EL (cell line): ENCODE results near the gene TLCD4.
"Not testable (repeated sequence)": the region's sequence is repeated elsewhere in the genome, so short reads cannot be mapped to it uniquely, and the experiment has no call there.

ENCODE experiments used
- DNase-seq: peaks from one replicate; pipeline ENCODE4 v3.0.0-alpha.2; 2016

TLCD4 gene

GRCh38 chr1:95096218-95096841, 20.8 kb upstream of the TLCD4 start:
- DNase-seq: no peak

- no peak for DNase-seq
Measured at GRCh38 chr1:95097426-95097825, 19.7 kb upstream of the TLCD4 start.

- no peak for DNase-seq
Measured at GRCh38 chr1:95098196-95098595, 19.0 kb upstream of the TLCD4 start.

- DNase-seq: no peak
Measured at GRCh38 chr1:95108792-95109191, 8.4 kb upstream of the TLCD4 start.

- no peak for DNase-seq
Measured at GRCh38 chr1:95111014-95111413, 6.1 kb upstream of the TLCD4 start.

GRCh38 chr1:95113684-95114083, 3.5 kb upstream of the TLCD4 start:
- no peak for DNase-seq

GRCh38 chr1:95115708-95116137, 1.4 kb upstream of the TLCD4 start:
- no peak for DNase-seq

- peak; percentile 62 for DNase-seq
Measured at GRCh38 chr1:95116580-95117206, 462 bp upstream of the TLCD4 start.

GRCh38 chr1:95118067-95118499, 928 bp downstream of the TLCD4 start:
- no peak for DNase-seq

GRCh38 chr1:95118710-95119109, 1.6 kb downstream of the TLCD4 start:
- DNase-seq: no peak

GRCh38 chr1:95119273-95119672, 2.1 kb downstream of the TLCD4 start:
- no peak for DNase-seq

- no peak for DNase-seq
Measured at GRCh38 chr1:95122151-95122697, 5.1 kb downstream of the TLCD4 start.

- no peak for DNase-seq
Measured at GRCh38 chr1:95124342-95124741, 7.2 kb downstream of the TLCD4 start.

- no peak for DNase-seq
Measured at GRCh38 chr1:95126366-95126765, 9.2 kb downstream of the TLCD4 start.

- DNase-seq: no peak
Measured at GRCh38 chr1:95126846-95127245, 9.7 kb downstream of the TLCD4 start.

GRCh38 chr1:95127380-95127779, 10.2 kb downstream of the TLCD4 start:
- DNase-seq: no peak

GRCh38 chr1:95132762-95133161, 15.6 kb downstream of the TLCD4 start:
- DNase-seq: no peak

GRCh38 chr1:95133687-95134086, 16.5 kb downstream of the TLCD4 start:
- DNase-seq: no peak

GRCh38 chr1:95138223-95138622, 21.1 kb downstream of the TLCD4 start:
- DNase-seq: no peak

GRCh38 chr1:95139039-95139438, 21.9 kb downstream of the TLCD4 start:
- DNase-seq: no peak

- DNase-seq: no peak
Measured at GRCh38 chr1:95140791-95141190, 23.6 kb downstream of the TLCD4 start.

GRCh38 chr1:95145493-95145892, 28.3 kb downstream of the TLCD4 start:
- no peak for DNase-seq

- no peak for DNase-seq
Measured at GRCh38 chr1:95146637-95147036, 29.5 kb downstream of the TLCD4 start.

- DNase-seq: no peak
Measured at GRCh38 chr1:95154096-95154495, 36.9 kb downstream of the TLCD4 start.

GRCh38 chr1:95165569-95165968, 48.4 kb downstream of the TLCD4 start:
- DNase-seq: not testable (repeated sequence)
